GM13976 (cell line): ENCODE data around the gene ZNRF1.

Experiments used
- DNase-seq: peaks from one replicate; pipeline ENCODE4 v3.0.0; 2012; ENCODE audit warnings: low spot score
- CTCF ChIP-seq: IDR thresholded peaks from 2 replicates; pipeline ENCODE4 v1.5.1; 2012; ENCODE audit warnings: borderline replicate concordance, mild to moderate bottlenecking; ENCODE audit not compliant: insufficient read depth; ENCODE audit errors: extremely low read depth, missing control alignments, control extremely low read depth
- in situ Hi-C: fragments of 300-500 bp; cut with MboI; formaldehyde crosslinking; loops from one replicate; pipeline ENCODE4 v1.12.0; 2022; ENCODE audit warnings: low sequenced_read_pairs, mixed read lengths, inconsistent platforms; ENCODE audit not compliant: unreplicated experiment

The ZNRF1 gene

GRCh38 chr16:75029854-75030253 is 31.0 kb downstream of the ZNRF1 start:
- in situ Hi-C loops: no loop called here
- TF ChIP-seq CTCF: no peak
- DNase-seq: no peak

GRCh38 chr16:75032655-75033054 is 33.8 kb downstream of the ZNRF1 start:
- in situ Hi-C loops: no loop called here
- no peak for DNase-seq
- no peak for TF ChIP-seq CTCF

DNA sequence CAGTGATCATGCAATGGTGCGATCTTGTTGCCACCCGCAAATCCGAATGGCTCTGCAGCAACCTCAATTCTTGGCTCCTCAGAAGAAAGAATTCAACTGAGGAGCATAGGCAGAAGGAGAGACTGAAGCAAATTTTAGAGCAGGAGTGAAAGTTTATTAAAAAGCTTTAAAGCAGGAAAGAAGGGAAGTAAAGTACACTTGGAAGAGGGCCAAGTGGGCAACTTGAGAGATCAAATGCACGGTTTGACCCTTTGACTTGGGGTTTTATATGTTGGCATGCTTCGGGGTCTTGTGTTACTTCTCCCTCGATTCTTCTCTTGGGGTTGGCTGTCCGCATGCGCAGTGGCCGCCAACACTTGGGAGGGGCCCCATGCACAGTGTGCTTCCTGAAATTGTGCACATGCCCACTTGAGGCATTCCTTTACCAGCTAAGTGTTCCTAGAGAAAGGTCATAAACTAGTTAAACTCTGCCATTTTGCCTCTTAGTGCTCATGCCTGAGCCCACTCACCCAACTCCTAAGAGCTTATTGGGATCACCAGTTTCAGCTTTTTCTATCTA is 36.7 kb downstream of the ZNRF1 start:
- in situ Hi-C loops: no loop called here
- TF ChIP-seq CTCF: no peak

GRCh38 chr16:75038036-75038858 is 39.4 kb downstream of the ZNRF1 start:
- in situ Hi-C loops: no loop called here
- no peak for DNase-seq
- no peak for TF ChIP-seq CTCF

More for the DNA sequence above, 36.7 kb downstream of the ZNRF1 start:
- no peak for DNase-seq

- in situ Hi-C loops: no loop called here
- no peak for DNase-seq
- TF ChIP-seq CTCF: no peak
Measured at GRCh38 chr16:75039941-75040340, 41.1 kb downstream of the ZNRF1 start.

- in situ Hi-C loops: no loop called here
- no peak for DNase-seq
- no peak for TF ChIP-seq CTCF
Measured at GRCh38 chr16:75042426-75043174, 43.8 kb downstream of the ZNRF1 start.
